SK-N-MC (cell line): Measurements from ENCODE around the gene HPS6.

Source experiments
- DNase-seq: peaks from one replicate; pipeline ENCODE4 v3.0.0-alpha.2; 2011; ENCODE audit warnings: low read depth, low spot score
- H3K27ac ChIP-seq: fragments of 200-600 bp; sonication (generic); 2 replicates; pipeline ENCODE4 v1.5.1; 2016; ENCODE audit warnings: mixed run types
- H3K36me3 ChIP-seq: fragments of 200-600 bp; sonication (generic); 2 replicates; pipeline ENCODE4 v1.6.1; 2017; ENCODE audit warnings: antibody characterized with exemption, low read length, mixed read lengths; ENCODE audit not compliant: insufficient read depth
- H3K4me3 ChIP-seq: fragments of 200-600 bp; sonication (generic); 2 replicates; pipeline ENCODE4 v1.5.1; 2016
- H3K9ac ChIP-seq: fragments of 200-600 bp; sonication (generic); 2 replicates; pipeline ENCODE4 v1.8.0; 2017; ENCODE audit warnings: mixed run types, mixed read lengths; ENCODE audit not compliant: insufficient read length
- H3K9me3 ChIP-seq: fragments of 200-600 bp; sonication (generic); 2 replicates; pipeline ENCODE4 v1.6.1; 2017; ENCODE audit warnings: low read depth, mild to moderate bottlenecking, antibody characterized with exemption, low read length, moderate library complexity, mixed read lengths
- EZH2 ChIP-seq: fragments of 200-600 bp; sonication (generic); IDR thresholded peaks from one replicate; pipeline ENCODE4 v1.6.1; 2017; ENCODE audit warnings: antibody characterized with exemption
- FOXP2 ChIP-seq: optimal IDR thresholded peaks from 2 replicates; pipeline ENCODE3; 2011; ENCODE audit warnings: mild to moderate bottlenecking, moderate library complexity; ENCODE audit not compliant: insufficient read depth; ENCODE audit errors: extremely low read length, control extremely low read depth
- POLR2AphosphoS5 ChIP-seq: IDR thresholded peaks from 2 replicates; pipeline ENCODE4 v1.6.1; 2012; ENCODE audit warnings: mild to moderate bottlenecking, low read depth, low read length, borderline replicate concordance

Gene HPS6

GRCh38 chr10:102113261-102113955, 48.3 kb downstream of the HPS6 start:
- H3K4me3 ChIP-seq: peak overlapping the region; percentile 80
- H3K9me3 ChIP-seq: no peaks in the 10 kb centered on the region
- no peak for TF ChIP-seq EZH2
- TF ChIP-seq POLR2AphosphoS5: no peak
- no peak for TF ChIP-seq FOXP2
- DNase-seq: no peak
- peak overlapping the region; percentile 77 for H3K9ac ChIP-seq
- H3K27ac ChIP-seq: no peak overlapping the region
- H3K36me3 ChIP-seq: peaks cover 26% of the 10 kb centered on the region; the same call in 1 of the 2 replicates

GRCh38 chr10:102113956-102114857, 49.1 kb downstream of the HPS6 start:
- DNase-seq: no peak
- H3K9me3 ChIP-seq: no peaks in the 10 kb centered on the region
- peaks cover 19% of the 10 kb centered on the region; the same call in 1 of the 2 replicates for H3K36me3 ChIP-seq
- TF ChIP-seq FOXP2 (no peak), POLR2AphosphoS5 (no peak), EZH2 (no peak)
- H3K4me3 ChIP-seq: peak overlapping the region; percentile 80
- no peak overlapping the region for H3K27ac ChIP-seq
- peak overlapping the region; percentile 77 for H3K9ac ChIP-seq

GRCh38 chr10:102114861-102115618, 49.9 kb downstream of the HPS6 start:
- DNase-seq: no peak
- peaks cover 11% of the 10 kb centered on the region; the same call in 1 of the 2 replicates for H3K36me3 ChIP-seq
- H3K27ac ChIP-seq: peak overlapping the region; percentile 67
- no peak overlapping the region for H3K9ac ChIP-seq
- H3K4me3 ChIP-seq: peak overlapping the region; percentile 80
- H3K9me3 ChIP-seq: no peaks in the 10 kb centered on the region
- TF ChIP-seq FOXP2: no peak
- TF ChIP-seq POLR2AphosphoS5: peak; percentile 88

GRCh38 chr10:102115775-102116174, 50.6 kb downstream of the HPS6 start:
- TF ChIP-seq POLR2AphosphoS5: no peak
- no peak for TF ChIP-seq EZH2
- TF ChIP-seq FOXP2: no peak
- DNase-seq: no peak
- peak overlapping the region; percentile 80 for H3K4me3 ChIP-seq
- H3K36me3 ChIP-seq: peaks cover 3% of the 10 kb centered on the region; the same call in 1 of the 2 replicates
- H3K27ac ChIP-seq: peak overlapping the region; percentile 67
- H3K9me3 ChIP-seq: no peaks in the 10 kb centered on the region
- no peak overlapping the region for H3K9ac ChIP-seq

GRCh38 chr10:102116656-102117055, 51.5 kb downstream of the HPS6 start:
- TF ChIP-seq POLR2AphosphoS5: no peak
- TF ChIP-seq EZH2: no peak
- no peak for TF ChIP-seq FOXP2
- Histone ChIP-seq H3K36me3 (no peaks in the 10 kb centered on the region), H3K9ac (no peak overlapping the region), H3K9me3 (no peaks in the 10 kb centered on the region), H3K27ac (peak overlapping the region; percentile 93), H3K4me3 (peak overlapping the region; percentile 78; the same call in 1 of the 2 replicates)
- no peak for DNase-seq
